Loucy (cell line): ENCODE results near the gene SHISA5.
A peak's percentile ranks its signal among the peaks of the same experiment; 100 is the strongest.

Experiments used
- H2AFZ ChIP-seq: fragments of 200-600 bp; sonication (generic); 2 replicates; pipeline ENCODE4 v1.6.0; 2016; ENCODE audit warnings: antibody characterized with exemption, mild to moderate bottlenecking, low read length, moderate library complexity
- H3F3A ChIP-seq: fragments of 200-600 bp; 2 replicates; pipeline ENCODE4 v1.6.0; 2016; ENCODE audit warnings: antibody characterized with exemption, low read depth, mild to moderate bottlenecking
- H3K27me3 ChIP-seq: fragments of 200-600 bp; sonication (generic); 2 replicates; pipeline ENCODE4 v1.6.1; 2014; ENCODE audit warnings: low read length, mild to moderate bottlenecking; ENCODE audit not compliant: insufficient read depth, poor library complexity, severe bottlenecking
- H3K36me3 ChIP-seq: fragments of 200-600 bp; sonication (generic); 2 replicates; pipeline ENCODE4 v1.6.1; 2016; ENCODE audit warnings: low read length; ENCODE audit not compliant: insufficient read depth
- H3K4me1 ChIP-seq: fragments of 200-600 bp; sonication (generic); 2 replicates; pipeline ENCODE4 v1.5.1; 2014; ENCODE audit warnings: low read length, mild to moderate bottlenecking; ENCODE audit not compliant: insufficient read depth, poor library complexity, severe bottlenecking
- H3K4me2 ChIP-seq: fragments of 200-600 bp; sonication (generic); 2 replicates; pipeline ENCODE4 v1.6.0; 2014; ENCODE audit warnings: antibody characterized with exemption, low read length, low read depth, mild to moderate bottlenecking; ENCODE audit not compliant: poor library complexity, severe bottlenecking
- H3K4me3 ChIP-seq: fragments of 200-600 bp; sonication (generic); 2 replicates; pipeline ENCODE4 v1.5.1; 2014; ENCODE audit warnings: low read length, mild to moderate bottlenecking, mixed read lengths; ENCODE audit not compliant: poor library complexity, severe bottlenecking
- H3K79me2 ChIP-seq: fragments of 200-600 bp; sonication (generic); 2 replicates; pipeline ENCODE4 v1.6.1; 2014; ENCODE audit warnings: low read length; ENCODE audit not compliant: insufficient read depth
- H3K9ac ChIP-seq: fragments of 200-600 bp; sonication (generic); 2 replicates; pipeline ENCODE4 v1.6.0; 2014; ENCODE audit warnings: mild to moderate bottlenecking, low read depth, low read length, moderate library complexity; ENCODE audit not compliant: poor library complexity, severe bottlenecking
- H3K9me2 ChIP-seq: fragments of 200-600 bp; sonication (generic); replicated peaks from 2 replicates; pipeline ENCODE4 v1.6.1; 2016; ENCODE audit warnings: low read depth, low read length, mixed read lengths
- H3K9me3 ChIP-seq: fragments of 200-600 bp; sonication (generic); 2 replicates; pipeline ENCODE4 v1.6.1; 2014; ENCODE audit warnings: mild to moderate bottlenecking, antibody characterized with exemption, low read length, low read depth; ENCODE audit not compliant: insufficient read depth
- H4K20me1 ChIP-seq: fragments of 200-600 bp; sonication (generic); 2 replicates; pipeline ENCODE4 v1.6.0; 2014; ENCODE audit warnings: antibody characterized with exemption, low read length, mild to moderate bottlenecking; ENCODE audit not compliant: insufficient read depth, poor library complexity, severe bottlenecking
- EZH2phosphoT487 ChIP-seq: fragments of 200-600 bp; IDR thresholded peaks from 2 replicates; pipeline ENCODE4 v1.6.1; 2018; ENCODE audit warnings: antibody characterized with exemption, mild to moderate bottlenecking, moderate library complexity, borderline replicate concordance
- TF ChIP-seq, protein P1 (sequence below): fragments of 200-600 bp; sonication (generic); conservative IDR thresholded peaks from 2 replicates; pipeline ENCODE4 v1.5.1; 2014; ENCODE audit warnings: mild to moderate bottlenecking, antibody characterized with exemption, low read length

The SHISA5 gene

DNA sequence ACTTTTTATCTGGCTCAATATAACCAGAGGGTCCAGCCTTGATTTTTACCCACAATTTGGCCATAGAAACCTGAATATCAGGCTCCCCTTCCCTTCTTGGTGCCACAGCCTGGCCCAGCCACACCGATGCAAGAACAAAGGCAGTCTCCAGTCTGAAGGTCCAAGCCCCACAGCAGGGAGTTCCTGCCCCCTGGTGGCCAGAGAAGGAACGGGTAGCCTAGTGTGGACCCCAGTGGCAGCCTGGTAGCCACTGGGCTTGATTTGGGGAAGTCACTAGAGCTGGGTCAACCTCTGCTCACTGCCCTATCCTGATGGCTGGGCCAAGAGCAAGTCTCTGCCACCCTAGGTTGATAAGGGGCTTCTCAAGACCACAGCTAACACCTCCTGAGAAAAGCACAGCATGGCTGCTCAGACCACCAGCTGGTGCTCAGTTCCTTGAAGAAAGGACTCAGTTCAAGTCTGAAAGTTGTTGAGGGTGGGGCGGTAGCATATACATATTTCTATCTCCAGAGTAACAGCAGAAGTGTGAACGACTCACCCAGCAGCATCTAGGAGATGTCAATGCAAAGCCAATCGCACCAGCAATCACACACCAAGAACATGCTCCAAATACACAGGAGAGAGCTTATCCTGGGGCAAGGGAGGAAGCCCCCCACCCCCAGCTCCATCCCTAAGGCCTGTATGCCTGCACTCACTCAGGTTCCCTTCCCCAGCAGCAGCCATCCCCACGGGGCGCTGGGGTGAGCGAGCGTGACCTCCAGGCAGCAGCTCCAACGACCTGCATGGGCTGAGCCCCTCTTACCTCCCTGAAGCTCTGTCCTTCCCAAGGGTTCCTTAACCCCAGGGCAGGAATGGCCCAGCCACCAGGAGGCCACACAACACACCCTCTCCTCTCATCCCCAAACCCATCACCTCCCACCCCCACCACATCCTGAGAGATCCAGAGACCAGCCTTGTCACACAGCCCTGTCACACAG is 45.0 kb upstream of the SHISA5 start:
- peaks cover 54% of the 10 kb centered on the region; the same call in 1 of the 2 replicates for H3K79me2 ChIP-seq
- no peaks in the 10 kb centered on the region for H3K9me3 ChIP-seq
- H3K9me2 ChIP-seq = no peaks in the 10 kb centered on the region
- H4K20me1 ChIP-seq = peaks cover 19% of the 10 kb centered on the region
- no peak overlapping the region for H3K9ac ChIP-seq
- H3K4me3 ChIP-seq = no peak overlapping the region
- no peak overlapping the region for H2AFZ ChIP-seq
- no peaks in the 10 kb centered on the region for H3F3A ChIP-seq
- TF ChIP-seq EZH2phosphoT487 = no peak
- TF ChIP-seq, protein P1, sequence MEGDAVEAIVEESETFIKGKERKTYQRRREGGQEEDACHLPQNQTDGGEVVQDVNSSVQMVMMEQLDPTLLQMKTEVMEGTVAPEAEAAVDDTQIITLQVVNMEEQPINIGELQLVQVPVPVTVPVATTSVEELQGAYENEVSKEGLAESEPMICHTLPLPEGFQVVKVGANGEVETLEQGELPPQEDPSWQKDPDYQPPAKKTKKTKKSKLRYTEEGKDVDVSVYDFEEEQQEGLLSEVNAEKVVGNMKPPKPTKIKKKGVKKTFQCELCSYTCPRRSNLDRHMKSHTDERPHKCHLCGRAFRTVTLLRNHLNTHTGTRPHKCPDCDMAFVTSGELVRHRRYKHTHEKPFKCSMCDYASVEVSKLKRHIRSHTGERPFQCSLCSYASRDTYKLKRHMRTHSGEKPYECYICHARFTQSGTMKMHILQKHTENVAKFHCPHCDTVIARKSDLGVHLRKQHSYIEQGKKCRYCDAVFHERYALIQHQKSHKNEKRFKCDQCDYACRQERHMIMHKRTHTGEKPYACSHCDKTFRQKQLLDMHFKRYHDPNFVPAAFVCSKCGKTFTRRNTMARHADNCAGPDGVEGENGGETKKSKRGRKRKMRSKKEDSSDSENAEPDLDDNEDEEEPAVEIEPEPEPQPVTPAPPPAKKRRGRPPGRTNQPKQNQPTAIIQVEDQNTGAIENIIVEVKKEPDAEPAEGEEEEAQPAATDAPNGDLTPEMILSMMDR = peak; percentile 96
- H3K36me3 ChIP-seq = peaks cover 34% of the 10 kb centered on the region; the same call in 1 of the 2 replicates
- H3K4me2 ChIP-seq = peak overlapping the region; percentile 30
- H3K27me3 ChIP-seq = no peaks in the 10 kb centered on the region
- H3K4me1 ChIP-seq = peaks cover 16% of the 10 kb centered on the region

DNA sequence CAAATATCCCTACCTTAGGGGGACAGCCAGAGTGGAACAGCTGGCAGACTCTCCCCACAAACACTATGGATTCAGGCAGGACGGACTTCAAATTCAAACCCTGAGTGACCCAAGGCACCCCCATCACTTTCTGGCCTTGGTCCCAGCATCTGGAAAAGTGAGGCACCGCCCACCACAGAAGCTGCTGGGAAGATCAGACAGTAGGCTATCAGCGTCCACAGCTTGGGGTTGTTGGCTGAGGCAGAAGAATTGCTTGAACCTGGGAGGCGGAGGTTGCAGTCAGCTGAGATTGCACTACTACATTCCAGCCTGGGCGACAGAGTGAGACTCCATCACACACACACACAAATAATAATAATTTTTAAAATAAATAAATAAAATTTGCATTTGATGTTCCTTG is 44.2 kb upstream of the SHISA5 start:
- Histone ChIP-seq H3K79me2 (peaks cover 46% of the 10 kb centered on the region; the same call in 1 of the 2 replicates), H4K20me1 (peaks cover 13% of the 10 kb centered on the region), H3K27me3 (no peaks in the 10 kb centered on the region), H2AFZ (no peak overlapping the region), H3K36me3 (peaks cover 39% of the 10 kb centered on the region; the same call in 1 of the 2 replicates), H3K9me2 (no peaks in the 10 kb centered on the region), H3K9ac (no peak overlapping the region), H3K4me1 (peaks cover 11% of the 10 kb centered on the region), H3F3A (no peaks in the 10 kb centered on the region), H3K4me3 (no peak overlapping the region), H3K9me3 (no peaks in the 10 kb centered on the region), H3K4me2 (no peak overlapping the region)
- no peak for TF ChIP-seq EZH2phosphoT487
- TF ChIP-seq, protein P1 = no peak

DNA sequence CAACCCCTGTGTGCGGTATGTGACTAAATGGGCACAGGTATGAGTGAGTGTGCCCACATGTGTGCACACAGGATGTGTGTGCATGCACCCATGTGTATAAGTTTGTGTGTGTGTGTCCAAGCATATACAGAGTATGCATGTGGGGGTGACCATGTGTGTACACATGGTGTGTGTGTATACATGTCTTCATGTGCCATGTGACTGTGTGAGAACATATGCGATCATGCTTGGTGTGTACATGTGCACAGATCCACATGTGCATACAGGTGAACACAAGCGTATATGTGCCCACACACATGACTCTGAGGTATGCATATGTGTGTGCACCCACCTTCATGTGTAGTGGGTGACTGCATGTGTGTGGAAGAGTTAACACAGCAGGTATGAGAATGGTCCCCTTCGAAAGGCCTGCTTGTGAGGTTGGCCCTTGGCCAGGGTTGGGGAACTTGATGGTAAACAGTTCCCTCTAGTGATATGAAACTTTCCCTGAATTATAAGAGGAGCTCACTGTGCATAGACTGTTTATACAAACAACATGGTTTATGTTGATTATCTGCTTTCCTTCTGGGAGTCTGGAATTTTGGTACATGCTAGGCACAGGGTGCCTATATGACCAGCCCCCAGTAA is 42.3 kb upstream of the SHISA5 start:
- Histone ChIP-seq H4K20me1 (no peaks in the 10 kb centered on the region), H3K9me3 (no peaks in the 10 kb centered on the region), H3K36me3 (peaks cover 49% of the 10 kb centered on the region; the same call in 1 of the 2 replicates), H3K27me3 (no peaks in the 10 kb centered on the region), H3F3A (no peaks in the 10 kb centered on the region), H3K4me2 (no peak overlapping the region), H3K4me3 (no peak overlapping the region), H3K9me2 (no peaks in the 10 kb centered on the region), H3K4me1 (no peaks in the 10 kb centered on the region), H2AFZ (no peak overlapping the region), H3K79me2 (peaks cover 27% of the 10 kb centered on the region; the same call in 1 of the 2 replicates), H3K9ac (no peak overlapping the region)
- TF ChIP-seq EZH2phosphoT487 = no peak
- TF ChIP-seq, protein P1 = no peak
